ENCODE results near the gene NRXN3.

Gene NRXN3

DNA sequence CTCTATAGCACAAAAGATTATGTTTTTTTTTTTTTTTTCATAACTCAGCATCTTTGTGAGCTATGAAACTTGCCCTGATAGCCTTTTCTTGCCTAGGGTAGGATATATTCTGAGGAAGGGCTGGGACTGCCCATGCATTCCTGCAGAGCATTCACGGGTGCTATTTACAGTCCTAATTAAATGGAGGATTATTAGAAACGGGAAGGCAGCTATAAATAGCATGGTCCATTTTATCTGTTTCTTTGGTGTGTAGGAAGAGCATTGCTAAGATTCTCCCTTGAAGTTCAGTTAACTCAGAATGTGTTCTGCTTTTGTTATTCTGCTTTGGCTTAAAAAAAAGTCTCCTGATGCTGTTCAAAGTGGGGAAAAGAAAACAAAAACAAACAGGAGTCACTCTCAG, 1410.2 kb downstream of the NRXN3 start:
- no peak for DNase-seq (ENCODE audit: low read depth)
- H3K4me3 ChIP-seq (ENCODE audit: low read depth, low read length) = no peak overlapping the region
- TF ChIP-seq, protein P1, sequence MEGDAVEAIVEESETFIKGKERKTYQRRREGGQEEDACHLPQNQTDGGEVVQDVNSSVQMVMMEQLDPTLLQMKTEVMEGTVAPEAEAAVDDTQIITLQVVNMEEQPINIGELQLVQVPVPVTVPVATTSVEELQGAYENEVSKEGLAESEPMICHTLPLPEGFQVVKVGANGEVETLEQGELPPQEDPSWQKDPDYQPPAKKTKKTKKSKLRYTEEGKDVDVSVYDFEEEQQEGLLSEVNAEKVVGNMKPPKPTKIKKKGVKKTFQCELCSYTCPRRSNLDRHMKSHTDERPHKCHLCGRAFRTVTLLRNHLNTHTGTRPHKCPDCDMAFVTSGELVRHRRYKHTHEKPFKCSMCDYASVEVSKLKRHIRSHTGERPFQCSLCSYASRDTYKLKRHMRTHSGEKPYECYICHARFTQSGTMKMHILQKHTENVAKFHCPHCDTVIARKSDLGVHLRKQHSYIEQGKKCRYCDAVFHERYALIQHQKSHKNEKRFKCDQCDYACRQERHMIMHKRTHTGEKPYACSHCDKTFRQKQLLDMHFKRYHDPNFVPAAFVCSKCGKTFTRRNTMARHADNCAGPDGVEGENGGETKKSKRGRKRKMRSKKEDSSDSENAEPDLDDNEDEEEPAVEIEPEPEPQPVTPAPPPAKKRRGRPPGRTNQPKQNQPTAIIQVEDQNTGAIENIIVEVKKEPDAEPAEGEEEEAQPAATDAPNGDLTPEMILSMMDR (IDR thresholded peaks at IDR 0.05; ENCODE audit: low read depth, low read length, missing control alignments) = no peak

DNA sequence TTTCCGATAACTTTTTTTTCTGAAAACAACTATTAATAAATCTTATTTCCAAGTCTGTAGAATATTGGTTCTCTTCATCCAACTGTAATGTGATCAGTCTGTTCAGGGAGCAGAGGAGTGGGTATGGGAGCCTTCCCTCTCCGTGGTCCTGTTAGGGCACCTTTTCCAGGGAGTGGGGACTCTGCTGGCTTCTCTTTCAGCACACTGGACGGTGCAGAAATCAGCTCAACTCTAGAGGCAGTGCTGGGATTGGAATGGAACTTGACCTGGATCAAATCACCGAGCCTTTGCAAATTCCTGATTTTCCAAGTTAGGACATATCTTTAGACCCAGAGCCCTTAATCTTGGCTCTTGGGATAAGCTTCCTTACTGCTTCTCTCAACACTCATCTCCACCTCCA, 1410.7 kb downstream of the NRXN3 start:
- TF ChIP-seq, protein P1 (IDR thresholded peaks at IDR 0.05; ENCODE audit: low read depth, low read length, missing control alignments) = no peak
- no peak for DNase-seq (ENCODE audit: low read depth)

DNA sequence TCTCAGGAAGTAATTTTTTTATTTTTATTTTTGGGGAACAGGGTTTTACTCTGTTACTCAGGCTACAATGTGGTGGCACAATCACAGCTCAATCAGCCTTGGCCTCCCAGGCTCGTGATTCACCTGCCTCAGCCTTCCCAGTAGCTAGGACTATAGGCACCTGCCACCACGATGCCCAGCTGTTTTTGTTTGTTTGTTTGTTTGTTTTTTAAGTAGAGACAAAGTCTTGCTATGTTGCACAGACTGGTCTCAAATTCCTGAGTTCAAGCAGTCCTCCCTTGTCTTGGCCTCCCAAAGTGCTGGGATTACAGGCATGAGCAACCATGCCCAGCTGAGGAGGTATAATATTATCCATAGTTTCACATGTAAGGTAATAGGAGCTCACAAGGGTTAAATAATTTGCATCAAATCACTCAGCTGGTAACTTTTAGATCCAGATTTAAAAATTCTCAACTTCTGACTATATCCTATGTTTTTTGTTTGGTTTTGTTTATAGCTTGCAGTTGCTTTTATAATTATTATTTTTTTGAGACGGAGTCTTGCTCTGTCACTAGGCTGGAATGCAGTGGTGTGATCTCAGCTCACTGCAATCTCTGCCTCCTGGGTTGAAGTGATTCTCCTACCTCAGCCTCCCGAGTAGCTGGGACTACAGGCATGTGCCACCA, 1411.9 kb downstream of the NRXN3 start:
- TF ChIP-seq, protein P1 (IDR thresholded peaks at IDR 0.05; ENCODE audit: low read depth, low read length, missing control alignments) = no peak
- no peak for DNase-seq (ENCODE audit: low read depth)

More for the DNA sequence above, 1410.7 kb downstream of the NRXN3 start:
- H3K4me3 ChIP-seq (ENCODE audit: low read depth, low read length) = no peak overlapping the region

DNA sequence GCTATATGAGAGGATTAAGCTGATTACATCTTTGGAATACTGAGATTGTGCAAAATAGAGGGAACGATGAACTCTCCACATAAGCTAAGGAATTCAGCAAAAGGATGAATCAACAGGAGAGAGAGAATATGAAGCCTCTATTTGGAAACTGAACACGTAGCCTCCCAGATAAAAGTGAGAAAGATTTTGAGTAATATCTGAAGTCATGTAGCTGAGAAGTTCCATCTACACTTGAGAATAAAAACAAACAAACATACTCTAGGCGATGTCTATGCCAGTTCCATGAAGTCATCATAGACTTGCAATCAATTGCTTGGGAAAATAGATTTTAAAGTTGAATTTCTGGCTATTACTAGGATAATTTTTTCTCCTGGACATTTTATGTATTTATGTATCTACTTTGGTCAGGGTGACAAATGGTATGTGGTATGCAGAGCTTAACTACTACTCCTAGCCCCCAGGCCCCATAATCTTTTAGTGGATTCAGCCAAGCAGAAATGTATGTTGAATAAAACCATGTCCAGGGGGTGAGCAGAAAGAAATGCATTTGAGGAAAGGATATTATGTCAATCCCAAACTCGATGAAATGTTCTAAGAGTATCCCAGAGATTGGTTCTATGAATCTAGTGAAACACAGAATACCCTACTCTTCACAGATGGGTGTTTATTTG, 1413.7 kb downstream of the NRXN3 start:
- TF ChIP-seq, protein P1 (IDR thresholded peaks at IDR 0.05; ENCODE audit: low read depth, low read length, missing control alignments) = no peak
- no peak for DNase-seq (ENCODE audit: low read depth)
- no peak overlapping the region for H3K4me3 ChIP-seq (ENCODE audit: low read depth, low read length)

More for the DNA sequence above, 1411.9 kb downstream of the NRXN3 start:
- no peak overlapping the region for H3K4me3 ChIP-seq (ENCODE audit: low read depth, low read length)

DNA sequence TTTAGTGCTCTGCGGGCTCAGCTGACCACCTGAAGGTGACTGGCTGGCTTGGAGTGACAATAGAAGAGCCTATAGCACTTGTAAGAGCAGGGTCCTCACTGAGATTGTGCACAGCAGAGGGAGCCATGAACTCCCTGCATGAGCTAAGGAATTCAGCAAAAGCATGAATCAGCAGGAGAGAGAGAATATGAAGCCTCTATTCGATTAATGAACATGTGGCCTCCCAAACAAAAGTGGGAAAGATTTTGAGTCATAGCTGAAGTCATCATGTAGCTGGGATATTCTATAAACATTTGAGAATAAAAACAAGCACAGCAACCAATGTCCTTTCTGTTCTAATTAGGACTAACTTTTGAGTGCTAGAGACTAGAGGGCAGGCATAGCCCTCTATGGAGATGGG, 1414.5 kb downstream of the NRXN3 start:
- DNase-seq (ENCODE audit: low read depth) = no peak
- TF ChIP-seq, protein P1 (IDR thresholded peaks at IDR 0.05; ENCODE audit: low read depth, low read length, missing control alignments) = no peak

DNA sequence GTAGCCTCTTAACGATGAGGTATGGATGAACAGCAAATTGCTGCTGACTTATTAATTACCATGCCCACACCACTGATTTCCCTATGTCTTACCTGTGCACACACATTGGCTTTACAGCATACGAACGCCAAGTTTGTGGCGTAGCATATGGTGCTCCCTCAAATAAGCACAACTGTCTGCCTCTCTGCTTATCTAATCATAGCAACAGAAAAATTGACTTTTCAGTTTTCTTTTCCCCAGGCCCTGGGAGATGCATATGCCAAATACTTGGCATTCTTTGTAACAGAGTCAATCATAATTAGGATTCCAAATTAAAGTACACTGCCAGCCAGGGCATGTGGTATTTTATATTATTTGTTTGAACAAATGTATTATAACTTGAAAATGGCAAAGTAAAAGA, 1415.7 kb downstream of the NRXN3 start:
- no peak for DNase-seq (ENCODE audit: low read depth)
- TF ChIP-seq, protein P1 (IDR thresholded peaks at IDR 0.05; ENCODE audit: low read depth, low read length, missing control alignments) = no peak
- H3K4me3 ChIP-seq (ENCODE audit: low read depth, low read length) = no peak overlapping the region

More for the DNA sequence above, 1414.5 kb downstream of the NRXN3 start:
- H3K4me3 ChIP-seq (ENCODE audit: low read depth, low read length) = no peak overlapping the region
